ENCODE data around the gene SNX20. TPM values are rescaled to one million over a fixed set of nuclear protein-coding genes. Genes with fewer than 3 reads are reported as not detected.

SNX20 gene
- total and polyA plus RNA-seq, 2 of the 4 experiments (the other 2 are of a cell fraction): not detected

DNA sequence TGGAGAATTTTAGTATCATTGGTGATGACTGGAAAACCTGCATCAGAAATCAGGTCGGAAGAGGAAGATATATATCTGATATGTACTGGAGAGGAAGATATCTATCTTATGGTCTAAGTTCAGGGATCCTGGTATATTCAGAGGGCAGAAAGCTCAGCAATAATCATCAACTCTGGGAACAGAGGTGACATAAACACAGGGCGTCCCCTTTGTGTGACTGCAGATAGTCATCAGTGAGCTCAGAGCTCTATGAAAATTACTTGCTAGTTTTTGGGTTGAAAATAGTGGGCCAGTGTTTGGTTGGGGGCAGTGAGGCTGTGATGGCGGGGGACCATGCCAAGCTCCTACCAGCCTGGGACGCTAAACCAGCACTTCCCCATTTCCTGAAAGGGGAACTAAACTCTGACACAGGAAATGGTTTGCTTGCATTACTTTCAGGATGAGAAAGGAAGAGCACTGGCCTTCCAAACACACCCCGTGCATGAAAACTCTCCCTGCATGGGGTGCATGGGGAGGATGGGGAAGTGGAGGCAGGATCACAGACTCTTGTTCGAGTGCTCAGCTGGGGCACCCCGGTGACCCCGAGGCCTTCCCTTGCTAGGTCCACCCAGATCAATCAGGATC lies 28.1 kb upstream of the SNX20 start:
- no peak overlapping the region for H2BK120ac ChIP-seq (ENCODE audit: low read depth, low read length)
- H4K8ac ChIP-seq (ENCODE audit: low read depth in 2 of 2, low read length in 2 of 2): no peak overlapping the region
- no peak overlapping the region for H2AK5ac ChIP-seq (ENCODE audit: low read depth, low read length)
- no peaks in the 10 kb centered on the region for H3K9me1 ChIP-seq (ENCODE audit: insufficient read depth, low read length)
- no peak overlapping the region for H3K23ac ChIP-seq (ENCODE audit: low read depth, low read length)
- no peak overlapping the region for H3K56ac ChIP-seq (ENCODE audit: extremely low read depth, insufficient read depth, low read length)
- in situ Hi-C loops (cut with MboI; ENCODE audit: low sequenced_read_pairs) (no loop called here), dilution Hi-C loops (cut with HindIII; ENCODE audit: low sequenced_read_pairs, unreplicated experiment) (no loop called here), intact Hi-C loops (cut with micrococcal nuclease) (no loop called here)
- no peaks in the 10 kb centered on the region for H3K36me3 ChIP-seq (ENCODE audit: control insufficient read depth, insufficient read depth, low read length)
- H2BK5ac ChIP-seq (ENCODE audit: low read depth, low read length, poor library complexity, severe bottlenecking): no peak overlapping the region
- H3K4ac ChIP-seq (ENCODE audit: low read depth, low read length): no peak overlapping the region
- no peaks in the 10 kb centered on the region for H3K79me1 ChIP-seq (ENCODE audit: low read depth in 1 of 2, low read length in 2 of 2)
- no peak for TF ChIP-seq RCOR1 (IDR thresholded peaks at IDR 0.05; ENCODE audit: insufficient replicate concordance, low read length)
- TF ChIP-seq, protein P1, sequence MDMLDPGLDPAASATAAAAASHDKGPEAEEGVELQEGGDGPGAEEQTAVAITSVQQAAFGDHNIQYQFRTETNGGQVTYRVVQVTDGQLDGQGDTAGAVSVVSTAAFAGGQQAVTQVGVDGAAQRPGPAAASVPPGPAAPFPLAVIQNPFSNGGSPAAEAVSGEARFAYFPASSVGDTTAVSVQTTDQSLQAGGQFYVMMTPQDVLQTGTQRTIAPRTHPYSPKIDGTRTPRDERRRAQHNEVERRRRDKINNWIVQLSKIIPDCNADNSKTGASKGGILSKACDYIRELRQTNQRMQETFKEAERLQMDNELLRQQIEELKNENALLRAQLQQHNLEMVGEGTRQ (IDR thresholded peaks at IDR 0.05; ENCODE audit: low read depth, low read length): no peak
- no peak for TF ChIP-seq SMC3 (IDR thresholded peaks at IDR 0.05; ENCODE audit: low read depth, low read length)
- TF ChIP-seq CHD1 (IDR thresholded peaks at IDR 0.05; ENCODE audit: low read depth, low read length): no peak
- TF ChIP-seq RFX5 (IDR thresholded peaks at IDR 0.05; ENCODE audit: low read depth, low read length): no peak
- no peak for TF ChIP-seq CEBPB (IDR thresholded peaks at IDR 0.05; ENCODE audit: low read depth, low read length)
- no peak for TF ChIP-seq BHLHE40 (IDR thresholded peaks at IDR 0.05; ENCODE audit: low read depth, low read length)
- TF ChIP-seq MXI1 (IDR thresholded peaks at IDR 0.05; ENCODE audit: borderline replicate concordance, low read depth, low read length): no peak
- TF ChIP-seq, protein P2, sequence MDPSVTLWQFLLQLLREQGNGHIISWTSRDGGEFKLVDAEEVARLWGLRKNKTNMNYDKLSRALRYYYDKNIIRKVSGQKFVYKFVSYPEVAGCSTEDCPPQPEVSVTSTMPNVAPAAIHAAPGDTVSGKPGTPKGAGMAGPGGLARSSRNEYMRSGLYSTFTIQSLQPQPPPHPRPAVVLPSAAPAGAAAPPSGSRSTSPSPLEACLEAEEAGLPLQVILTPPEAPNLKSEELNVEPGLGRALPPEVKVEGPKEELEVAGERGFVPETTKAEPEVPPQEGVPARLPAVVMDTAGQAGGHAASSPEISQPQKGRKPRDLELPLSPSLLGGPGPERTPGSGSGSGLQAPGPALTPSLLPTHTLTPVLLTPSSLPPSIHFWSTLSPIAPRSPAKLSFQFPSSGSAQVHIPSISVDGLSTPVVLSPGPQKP (IDR thresholded peaks at IDR 0.05; ENCODE audit: borderline replicate concordance, low read depth, low read length): no peak
- TF ChIP-seq, protein P3, sequence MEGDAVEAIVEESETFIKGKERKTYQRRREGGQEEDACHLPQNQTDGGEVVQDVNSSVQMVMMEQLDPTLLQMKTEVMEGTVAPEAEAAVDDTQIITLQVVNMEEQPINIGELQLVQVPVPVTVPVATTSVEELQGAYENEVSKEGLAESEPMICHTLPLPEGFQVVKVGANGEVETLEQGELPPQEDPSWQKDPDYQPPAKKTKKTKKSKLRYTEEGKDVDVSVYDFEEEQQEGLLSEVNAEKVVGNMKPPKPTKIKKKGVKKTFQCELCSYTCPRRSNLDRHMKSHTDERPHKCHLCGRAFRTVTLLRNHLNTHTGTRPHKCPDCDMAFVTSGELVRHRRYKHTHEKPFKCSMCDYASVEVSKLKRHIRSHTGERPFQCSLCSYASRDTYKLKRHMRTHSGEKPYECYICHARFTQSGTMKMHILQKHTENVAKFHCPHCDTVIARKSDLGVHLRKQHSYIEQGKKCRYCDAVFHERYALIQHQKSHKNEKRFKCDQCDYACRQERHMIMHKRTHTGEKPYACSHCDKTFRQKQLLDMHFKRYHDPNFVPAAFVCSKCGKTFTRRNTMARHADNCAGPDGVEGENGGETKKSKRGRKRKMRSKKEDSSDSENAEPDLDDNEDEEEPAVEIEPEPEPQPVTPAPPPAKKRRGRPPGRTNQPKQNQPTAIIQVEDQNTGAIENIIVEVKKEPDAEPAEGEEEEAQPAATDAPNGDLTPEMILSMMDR (conservative IDR thresholded peaks at IDR 0.05; ENCODE audit: low read depth, low read length): no peak
- no peak for TF ChIP-seq MAZ (IDR thresholded peaks at IDR 0.05; ENCODE audit: borderline replicate concordance, low read depth, low read length)
- TF ChIP-seq NFE2L2 (IDR thresholded peaks at IDR 0.05; ENCODE audit: low read depth, low read length): no peak
- TF ChIP-seq RAD21 (IDR thresholded peaks at IDR 0.05; ENCODE audit: low read length): no peak
- TF ChIP-seq MAFK (IDR thresholded peaks at IDR 0.05; ENCODE audit: low read depth, low read length): no peak
- TF ChIP-seq FOS (IDR thresholded peaks at IDR 0.05; ENCODE audit: low read depth, low read length): no peak
- TF ChIP-seq POLR2A (IDR thresholded peaks at IDR 0.05; ENCODE audit: low read depth, low read length): no peak
- H3K27me3 ChIP-seq (ENCODE audit: control insufficient read depth, insufficient read depth, low read length): no peaks in the 10 kb centered on the region; the same call in none of the 2 replicates
- H3K4me2 ChIP-seq (ENCODE audit: low read depth, low read length): no peak overlapping the region
- H2BK20ac ChIP-seq (ENCODE audit: low read depth, low read length): no peak overlapping the region
- no peak overlapping the region for H4K5ac ChIP-seq (ENCODE audit: low read depth, low read length)
- H4K20me1 ChIP-seq (ENCODE audit: insufficient read depth, low read length): no peaks in the 10 kb centered on the region
- H3K4me3 ChIP-seq (ENCODE audit: insufficient read depth, low read depth, low read length): no peak overlapping the region
- no peak overlapping the region for H3K14ac ChIP-seq (replicated peaks; ENCODE audit: low read depth, low read length)
- H3K18ac ChIP-seq (ENCODE audit: low read depth, low read length): no peak overlapping the region
- ChIA-PET CTCF (no interaction called here), POLR2A (ENCODE audit: unreplicated experiment) (no interaction called here)
- H3K9me3 ChIP-seq (ENCODE audit: control insufficient read depth, insufficient read depth, low read length): 0 out of 2 replicates have a peak, but pooled peaks cover 2% of the 10 kb centered on the region
- H2BK15ac ChIP-seq (ENCODE audit: low read depth, low read length): no peak overlapping the region
- H2AFZ ChIP-seq (replicated peaks; ENCODE audit: low read length, poor library complexity): no peak overlapping the region
- ATAC-seq (ENCODE audit: low read depth): no peak
- no TSS peak for BruUV-seq (replicated peaks)
- no peak for DNase-seq
- H3K9ac ChIP-seq (ENCODE audit: low read depth, low read length): no peak overlapping the region
- H2AK9ac ChIP-seq (replicated peaks; ENCODE audit: low read depth, low read length, poor library complexity): no peak overlapping the region
- no peak overlapping the region for H3K27ac ChIP-seq (ENCODE audit: insufficient read depth, low read length)
- WGBS, 2 experiments (ENCODE audit: extremely low coverage in 2 of 2, insufficient read length in 1 of 2): 51% methylated on average over 2 of the region's 8 CpGs; no CpG with 5 or more reads in 1 of the 2 experiments
- H4K91ac ChIP-seq (ENCODE audit: insufficient read depth, low read depth, low read length): no peak overlapping the region
- no peaks in the 10 kb centered on the region for H3K4me1 ChIP-seq (ENCODE audit: control insufficient read depth, insufficient read depth, low read length)

Data from IMR-90 (cell line).